Stimulated activated CD4-positive, alpha-beta T cell treated with anti-CD3 and anti-CD28 coated beads, Interleukin-12 subunit alpha, Interleukin-12 subunit beta, amount 100 ng/mL, for 48 hours (primary cell): ENCODE measurements around the gene PUM2.

Experiments
- DNase-seq, 3 donors: peaks; one replicate each; pipeline ENCODE4 v3.0.0-alpha.2; 2020; ENCODE audit warnings: low read depth in 2 of 3, low spot score in 1 of 3

PUM2 gene

DNA sequence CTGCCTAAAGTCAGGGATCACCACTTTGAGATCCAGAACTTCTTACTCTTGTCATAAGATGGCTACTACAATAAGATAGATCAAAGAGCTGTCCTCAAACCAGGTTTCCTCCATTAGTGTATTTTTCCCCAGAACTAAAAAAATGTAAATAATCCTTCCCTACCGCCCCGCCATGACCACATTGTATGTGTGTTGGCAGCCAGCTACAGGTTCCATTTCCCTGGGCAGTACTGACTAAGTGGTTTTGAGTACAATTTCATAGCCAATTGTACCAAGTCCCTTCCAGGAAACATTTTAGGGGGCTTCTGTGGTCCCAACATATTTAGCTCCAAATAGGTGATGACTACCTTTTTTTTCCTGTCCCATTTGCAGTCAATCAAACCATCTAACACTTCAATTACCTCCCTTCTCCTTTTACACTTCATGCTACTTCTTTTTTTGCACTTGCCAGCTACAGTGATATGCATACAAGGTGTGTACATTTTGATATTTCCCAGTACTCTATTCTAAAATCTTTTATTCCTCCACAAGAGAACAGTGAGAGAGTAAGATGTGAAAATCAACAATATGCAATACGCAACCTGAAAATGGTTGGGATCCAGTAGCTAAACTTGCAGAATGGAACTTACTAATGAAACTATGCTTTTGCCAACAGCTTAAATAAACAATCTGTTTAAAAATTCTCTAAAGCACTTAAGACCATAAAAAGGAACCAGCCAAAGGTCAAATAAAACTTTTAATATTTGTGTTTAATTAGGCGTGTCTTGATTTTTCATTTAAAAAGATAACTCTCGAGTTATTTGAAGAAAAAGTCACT, 3.9 kb downstream of the PUM2 start:
- no peak for DNase-seq

DNA sequence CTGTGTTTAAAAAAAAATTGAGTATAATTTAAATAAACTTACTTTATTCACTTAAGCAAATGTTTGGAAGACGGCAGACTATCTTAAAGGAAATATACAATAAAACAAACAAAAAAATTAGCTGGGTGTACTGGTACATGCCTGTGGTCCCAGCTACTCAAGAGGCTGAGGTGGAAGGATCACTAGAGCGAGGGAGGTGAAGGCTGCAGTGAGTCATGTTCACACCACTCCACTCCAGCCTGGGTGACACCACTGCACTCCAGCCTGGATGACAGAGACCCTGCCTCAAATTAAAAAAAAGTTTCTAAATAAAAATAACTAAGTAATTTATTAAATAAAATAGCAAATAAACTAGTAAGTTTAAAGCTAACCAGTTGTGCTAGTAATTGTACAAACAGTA, 7.5 kb downstream of the PUM2 start:
- DNase-seq: no peak

DNA sequence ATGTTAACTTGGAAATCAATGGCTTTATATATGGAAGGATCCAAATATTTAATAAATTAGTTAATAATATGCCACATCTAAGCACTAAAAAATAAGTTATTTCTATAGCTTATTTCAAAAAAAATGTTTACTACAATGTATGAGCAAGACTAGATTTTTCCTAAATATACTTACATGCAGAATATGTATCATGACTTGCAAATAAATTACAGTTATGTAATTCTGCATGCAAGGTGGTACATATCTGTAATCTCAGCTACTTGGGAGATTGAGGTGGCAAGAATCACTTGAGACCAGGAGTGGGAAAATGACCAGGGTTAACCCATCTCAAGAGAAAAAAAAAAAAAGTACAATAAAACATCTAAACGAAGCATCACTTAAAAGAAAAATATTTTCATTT, 11.6 kb downstream of the PUM2 start:
- no peak for DNase-seq

DNA sequence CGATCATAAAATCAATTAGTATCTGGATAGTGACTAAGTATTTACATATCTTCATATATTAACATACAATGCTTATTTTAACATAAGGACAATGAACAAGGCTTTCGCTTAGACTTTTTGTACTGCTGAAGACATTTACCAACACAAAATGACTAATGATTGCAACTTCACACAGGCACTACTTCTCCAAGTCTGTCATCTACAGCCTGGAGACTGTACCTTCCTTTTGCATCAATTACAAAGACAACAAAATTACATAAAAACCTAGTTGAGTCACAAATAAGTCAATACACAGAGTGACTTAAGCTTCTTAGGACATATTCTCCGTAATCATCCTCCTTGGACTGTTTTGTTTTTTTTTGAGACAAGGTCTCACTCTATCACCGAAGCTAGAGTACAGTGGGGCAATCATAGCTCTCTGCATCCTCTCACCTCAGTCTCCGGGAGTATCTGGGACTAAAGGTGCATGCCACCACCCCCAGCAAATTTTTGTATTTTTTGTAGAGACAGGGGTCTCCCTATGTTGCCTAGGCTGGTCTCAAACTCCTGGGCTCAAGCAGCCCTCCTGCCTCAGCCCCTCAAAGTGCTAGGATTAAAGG, 15.9 kb downstream of the PUM2 start:
- DNase-seq: no peak

DNA sequence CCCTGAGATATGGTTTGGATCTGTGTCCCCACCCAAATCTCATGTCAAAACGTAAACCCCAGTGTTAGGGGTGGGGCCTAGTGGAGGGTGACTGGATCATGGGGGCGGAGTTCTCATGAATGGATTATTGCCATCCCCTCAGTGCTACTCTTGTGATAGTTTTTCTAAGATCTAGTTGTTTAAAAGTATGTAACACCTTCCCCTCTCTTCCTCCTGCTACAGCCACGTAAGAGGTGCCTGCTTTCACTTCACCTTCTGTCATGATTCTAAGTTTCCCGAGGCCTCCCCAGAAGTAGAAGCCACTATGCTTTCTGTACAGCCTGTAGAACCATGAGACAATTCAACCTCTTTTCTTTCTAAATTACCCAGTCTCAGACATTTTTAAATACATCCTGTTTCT, 16.9 kb downstream of the PUM2 start:
- no peak for DNase-seq

DNA sequence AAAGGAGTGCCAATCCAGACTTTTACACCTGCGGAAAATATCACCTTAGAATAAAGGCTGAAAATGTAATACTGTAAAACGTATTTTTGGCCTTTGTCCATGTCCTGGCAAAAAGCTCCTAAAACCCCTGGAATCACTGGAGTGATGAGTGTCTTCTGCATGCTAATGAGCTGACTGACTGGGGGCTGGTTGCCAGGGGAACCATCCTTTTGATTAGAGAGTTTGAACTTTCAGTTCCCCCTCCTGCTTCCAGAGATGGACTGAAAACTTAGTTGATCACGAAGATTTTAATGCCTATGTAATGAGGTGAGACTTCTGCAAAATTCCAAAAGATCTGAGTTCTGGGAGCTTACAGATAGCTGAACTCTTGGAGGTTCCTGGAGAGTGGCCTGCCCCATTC, 20.5 kb downstream of the PUM2 start:
- no peak for DNase-seq

DNA sequence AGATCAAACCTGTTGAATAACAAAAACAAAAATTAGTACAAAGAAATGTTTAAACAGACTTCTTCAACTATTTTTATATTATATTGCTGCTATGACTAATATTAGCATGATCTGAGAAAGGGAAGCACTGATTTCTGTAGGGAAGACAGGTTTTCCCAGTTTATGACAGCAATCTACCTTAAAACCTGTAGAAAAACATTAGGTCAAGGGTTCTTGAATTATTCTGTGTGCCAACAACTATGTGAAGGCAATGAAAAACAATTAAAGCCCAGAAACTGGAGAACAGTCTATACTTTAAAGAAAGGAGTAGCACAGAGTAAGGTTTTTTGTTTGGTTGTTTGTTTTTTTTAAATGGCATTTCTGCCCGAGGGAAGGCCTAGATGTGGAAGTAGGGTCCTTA, 23.3 kb downstream of the PUM2 start:
- DNase-seq: no peak

DNA sequence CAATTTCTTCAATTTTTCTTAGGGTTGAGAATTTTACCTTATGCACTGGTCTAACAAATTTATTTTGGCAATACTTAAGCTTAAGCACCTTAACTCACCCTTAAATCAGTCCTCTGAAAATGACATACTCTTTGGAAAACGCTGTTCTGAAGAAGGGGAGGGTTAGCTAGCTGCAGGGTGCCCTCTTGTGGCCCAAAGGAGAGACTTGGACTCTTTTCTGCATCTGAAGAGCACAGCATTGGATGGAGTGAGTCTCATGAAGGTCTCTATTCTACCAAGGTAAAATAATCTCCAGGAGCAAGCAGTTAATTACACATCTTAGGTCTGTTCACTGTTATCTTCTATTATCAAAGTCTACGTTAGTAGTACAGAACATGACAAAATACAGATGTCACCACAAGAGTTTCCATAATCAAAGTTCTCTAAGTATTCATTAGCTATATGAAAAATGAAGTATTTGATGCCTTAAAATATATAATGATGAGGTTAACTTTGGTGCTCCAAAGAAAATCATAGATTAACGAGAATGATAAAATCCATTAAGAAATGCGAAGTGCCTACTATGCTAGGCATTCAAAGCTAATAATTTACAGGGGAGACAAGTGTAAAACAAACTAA, 24.4 kb downstream of the PUM2 start:
- peak in 2 of 3 donors; percentile 15 to 35 for DNase-seq

DNA sequence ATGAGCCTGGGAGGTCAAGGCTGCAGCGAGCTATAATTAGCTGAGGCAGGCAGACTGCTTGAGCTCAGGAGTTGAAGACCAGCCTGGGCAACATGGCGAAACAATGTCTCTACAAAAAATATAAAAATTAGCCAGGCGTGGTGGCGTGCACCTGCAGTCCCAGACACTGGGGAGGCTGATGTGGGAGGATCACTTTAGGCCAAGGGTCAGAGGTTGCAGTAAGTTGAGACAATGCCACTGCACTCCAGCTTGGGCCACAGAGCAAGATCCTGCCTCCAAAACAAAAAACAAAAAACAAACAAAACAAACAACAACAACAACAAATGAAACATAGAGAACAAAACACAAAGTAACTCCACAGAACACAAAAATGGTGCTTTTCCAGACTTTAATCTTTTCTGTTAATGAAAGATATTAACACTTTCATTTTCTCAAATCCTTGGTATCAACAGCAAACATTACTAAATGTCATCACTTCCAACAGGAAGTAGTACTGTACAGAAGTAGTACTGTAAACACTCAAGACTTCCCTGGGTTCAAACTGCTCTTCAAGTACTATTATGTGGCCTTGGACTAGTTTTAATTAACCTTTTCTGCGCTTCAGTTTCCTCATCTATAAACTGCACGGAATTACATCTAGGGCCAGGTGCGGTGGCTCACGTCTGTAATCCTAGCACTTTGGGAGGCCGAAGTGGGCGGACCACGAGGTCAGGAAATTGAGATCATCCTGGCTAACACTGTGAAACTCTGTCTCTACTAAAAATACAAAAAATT, 27.9 kb downstream of the PUM2 start:
- no peak for DNase-seq

DNA sequence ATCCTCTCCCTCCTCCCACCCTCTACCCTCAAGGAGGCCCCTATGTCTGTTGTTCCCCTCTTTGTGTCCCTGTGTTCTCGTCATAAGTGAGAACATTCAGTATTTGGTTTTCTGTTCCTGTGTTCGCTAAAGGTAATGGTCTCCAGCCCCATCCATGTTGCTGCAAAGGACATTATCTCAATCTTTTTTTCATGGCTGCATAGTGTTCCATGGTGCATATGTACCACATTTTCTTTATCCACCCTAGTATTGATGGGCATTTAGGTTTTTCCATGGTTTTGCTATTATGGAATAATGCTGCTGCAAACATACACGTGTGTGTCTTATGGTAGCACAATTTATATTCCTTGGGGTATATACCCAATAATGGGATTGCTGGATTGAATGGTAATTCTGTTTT, 33.0 kb downstream of the PUM2 start:
- no peak for DNase-seq

DNA sequence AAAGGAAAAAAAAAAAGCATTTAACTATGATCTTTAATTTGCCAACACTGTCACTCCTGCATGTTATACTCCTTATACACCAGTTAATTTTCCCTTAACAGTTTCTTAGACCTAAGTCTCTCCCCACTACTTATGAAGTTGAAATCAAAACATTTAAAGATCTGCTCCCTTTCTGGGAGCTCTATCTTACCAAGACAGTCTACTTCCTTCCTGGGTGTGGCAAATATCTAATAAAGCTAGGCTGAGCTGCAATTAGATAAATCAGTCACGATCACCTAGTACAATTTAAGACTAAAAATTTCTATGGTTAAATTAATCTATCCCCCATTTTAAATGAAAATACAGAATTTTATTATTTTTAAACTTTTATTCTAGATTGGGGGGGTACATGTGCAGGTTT, 33.4 kb downstream of the PUM2 start:
- no peak for DNase-seq

DNA sequence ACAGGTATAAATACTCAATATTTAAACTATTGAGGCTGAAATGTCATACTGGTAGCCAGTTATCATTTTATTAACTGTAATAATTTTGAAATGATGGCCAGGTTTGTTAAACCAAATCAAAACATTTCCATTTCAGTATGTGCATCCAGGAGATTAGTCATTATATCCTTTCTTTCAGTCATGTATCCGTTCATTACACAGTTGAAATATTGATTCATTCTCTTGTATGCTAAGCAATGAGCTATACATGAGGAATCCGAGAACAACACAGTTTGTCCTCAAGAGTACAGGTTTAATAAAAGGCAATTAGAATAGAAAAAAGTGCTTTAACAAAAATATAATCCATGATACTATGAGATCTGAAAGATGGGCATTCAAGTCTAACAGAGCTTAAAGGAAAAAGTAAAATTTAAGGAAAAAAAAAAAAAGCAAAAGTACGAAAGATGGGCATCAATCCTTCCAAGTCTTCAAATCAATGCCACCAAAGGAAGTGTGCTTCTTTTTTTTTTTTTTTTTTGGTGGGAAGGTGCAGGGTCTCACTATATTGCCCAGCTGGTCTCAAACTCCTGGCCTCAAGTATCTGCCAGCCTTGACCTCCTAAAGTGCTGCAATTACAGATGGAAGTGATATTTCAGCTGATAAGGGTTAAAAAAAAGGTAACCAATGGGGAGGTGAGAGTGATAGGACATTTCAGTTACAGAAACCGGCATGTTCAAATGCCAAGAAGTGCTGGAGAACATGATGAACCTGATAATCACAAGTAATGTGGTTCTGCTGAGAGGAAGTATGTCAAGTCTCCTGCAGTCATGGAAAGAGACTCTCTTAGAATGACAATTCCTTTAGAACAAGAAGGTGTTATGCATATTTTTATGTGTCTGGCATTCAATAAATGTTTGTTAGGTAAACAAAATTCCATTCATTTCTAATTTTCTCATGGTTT, 35.8 kb downstream of the PUM2 start:
- no peak for DNase-seq

DNA sequence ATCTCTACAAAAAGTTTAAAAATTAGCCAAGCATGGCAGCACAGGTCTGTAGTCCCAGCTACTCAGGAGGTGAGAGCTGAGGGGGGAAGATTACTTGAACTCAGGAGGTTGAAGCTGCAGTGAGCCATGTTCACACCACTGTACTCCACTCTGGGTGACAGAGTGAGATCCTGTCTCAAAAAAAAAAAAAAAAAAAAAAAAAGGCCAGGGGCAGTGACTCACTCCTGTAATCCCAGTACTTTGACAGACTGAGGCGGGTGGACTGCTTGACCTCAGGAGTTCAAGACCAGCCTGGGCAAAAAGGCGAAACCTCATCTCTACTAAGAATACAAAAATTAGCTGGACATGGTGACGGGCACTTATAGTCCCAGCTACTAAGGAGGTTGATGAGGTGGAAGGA, 37.0 kb downstream of the PUM2 start:
- no peak for DNase-seq

DNA sequence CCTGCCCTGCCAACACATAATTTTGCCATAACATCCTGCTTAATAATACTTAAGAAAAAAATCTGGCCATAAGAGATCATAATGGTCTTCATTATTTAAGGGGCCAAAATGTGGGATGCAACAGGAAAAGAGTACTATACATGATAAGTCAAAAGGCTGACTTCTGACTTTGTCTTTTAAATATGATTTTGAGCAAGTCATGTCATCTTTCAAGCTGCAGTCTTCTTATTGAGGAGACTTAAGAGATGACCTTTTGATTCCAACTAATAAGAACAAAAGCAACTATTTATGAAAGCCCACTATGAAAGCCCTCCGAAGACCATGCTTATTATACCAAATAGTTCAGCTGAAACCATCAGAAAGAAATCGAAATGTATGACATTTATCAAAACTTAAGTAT, 41.6 kb downstream of the PUM2 start:
- no peak for DNase-seq

DNA sequence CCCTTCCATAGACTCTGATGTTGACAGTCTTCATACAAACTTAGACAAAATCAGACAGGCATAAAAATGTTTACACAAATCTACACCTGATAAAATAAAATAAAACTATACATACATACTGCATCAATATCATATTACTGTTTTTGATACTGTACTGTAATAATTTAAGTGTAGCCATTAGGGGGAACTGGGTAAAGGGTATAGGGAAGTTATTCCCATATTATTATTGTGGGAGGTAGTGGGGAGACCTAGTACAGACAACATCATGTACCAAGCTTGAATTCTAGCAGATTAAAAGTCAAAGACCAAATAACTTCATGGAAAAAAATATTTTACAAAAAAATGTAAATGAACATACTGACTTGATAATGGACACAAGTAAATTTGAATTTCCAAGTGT, 43.3 kb downstream of the PUM2 start:
- DNase-seq: no peak

DNA sequence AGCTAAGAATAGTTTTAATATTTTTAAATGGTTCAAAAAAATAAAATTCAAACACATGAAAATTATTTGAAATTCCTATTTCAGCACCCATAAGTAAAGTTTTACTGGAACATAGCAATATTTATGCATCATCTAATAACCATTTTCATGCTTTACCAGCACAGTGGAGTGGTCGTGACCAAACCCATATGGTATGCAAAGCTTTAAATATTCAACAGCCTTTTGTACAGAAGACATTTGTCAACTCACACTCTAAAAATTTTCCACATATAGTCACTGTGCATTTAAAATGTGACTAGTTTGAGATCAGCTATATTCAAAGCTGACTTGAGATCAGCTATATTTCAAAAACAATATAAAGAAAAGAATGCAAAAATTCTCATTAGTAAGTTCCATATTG, 46.2 kb downstream of the PUM2 start:
- DNase-seq: no peak

DNA sequence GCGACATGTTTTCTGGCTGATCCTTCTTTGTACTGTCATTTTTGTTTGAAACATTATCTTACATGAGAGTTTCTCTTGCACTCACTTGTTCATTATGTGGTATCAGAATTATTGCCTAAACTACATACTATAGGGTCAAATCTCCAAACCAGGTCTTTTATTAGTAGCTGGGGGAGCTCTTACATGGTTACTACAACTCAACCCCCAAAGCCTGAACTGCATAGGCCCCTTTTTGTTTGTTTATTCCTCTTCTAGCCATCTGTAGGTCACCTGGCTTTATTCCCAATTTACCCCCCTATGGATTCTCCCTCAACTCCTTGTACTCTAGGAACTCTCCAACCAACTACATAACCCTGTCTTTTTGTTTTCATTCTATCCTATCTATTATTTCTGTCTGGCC, 46.7 kb downstream of the PUM2 start:
- no peak for DNase-seq

DNA sequence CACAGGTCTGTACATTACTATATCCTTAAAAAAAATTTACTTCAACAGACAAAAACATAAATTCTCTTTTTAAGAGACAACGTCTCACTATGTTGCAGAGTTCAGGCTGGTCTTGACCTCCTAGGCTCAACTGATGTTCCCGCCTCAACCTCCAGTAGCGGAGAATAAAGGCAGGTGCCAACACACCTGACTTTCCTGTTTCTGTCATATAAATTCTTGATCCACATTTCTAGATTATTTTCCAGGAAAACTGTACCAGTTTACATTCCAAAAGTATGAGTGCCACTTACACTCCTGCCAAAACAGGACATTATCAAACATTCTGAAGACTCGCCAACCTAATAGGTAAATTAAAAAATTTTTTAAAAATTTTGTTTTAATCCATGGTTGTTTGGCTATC, 48.6 kb downstream of the PUM2 start:
- no peak for DNase-seq

DNA sequence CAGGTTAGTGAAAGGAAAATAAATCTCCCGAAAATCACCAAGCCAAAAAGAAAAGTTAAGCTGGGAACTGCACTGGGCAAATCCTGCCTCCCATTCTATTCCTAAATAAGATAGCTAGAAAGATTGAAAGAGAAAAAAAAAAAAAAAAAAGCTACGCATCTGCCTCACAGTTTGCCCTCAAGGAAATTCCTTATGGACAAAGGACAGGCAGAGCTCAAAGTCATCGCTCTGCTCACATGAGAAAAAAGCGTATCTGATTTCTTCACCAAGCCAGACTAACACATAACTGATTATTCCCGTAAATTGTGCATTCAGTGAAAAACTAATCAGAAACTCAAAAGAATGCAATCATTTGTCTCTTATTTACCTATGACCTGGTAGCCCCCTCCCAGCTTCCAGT, 50.0 kb downstream of the PUM2 start:
- DNase-seq: no peak

DNA sequence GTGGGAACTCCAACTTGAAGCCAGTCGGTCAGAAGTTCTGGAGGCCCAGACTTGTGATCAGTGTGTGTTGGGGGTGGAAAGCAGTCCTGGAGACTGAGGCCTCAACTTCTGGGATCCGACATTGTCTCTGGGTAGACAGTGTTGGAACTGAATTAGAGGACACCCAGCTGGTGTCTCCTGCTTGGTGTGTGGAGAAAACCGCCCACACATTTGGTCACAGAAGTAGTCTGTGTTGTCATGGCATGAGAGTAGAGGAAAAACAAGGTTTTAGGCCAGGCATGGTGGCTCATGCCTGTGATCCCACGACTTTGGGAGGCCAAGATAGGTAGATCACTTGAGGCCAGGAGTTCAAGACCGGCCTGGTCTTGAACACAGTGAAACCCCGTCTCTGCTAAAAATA, 51.5 kb downstream of the PUM2 start:
- no peak for DNase-seq

DNA sequence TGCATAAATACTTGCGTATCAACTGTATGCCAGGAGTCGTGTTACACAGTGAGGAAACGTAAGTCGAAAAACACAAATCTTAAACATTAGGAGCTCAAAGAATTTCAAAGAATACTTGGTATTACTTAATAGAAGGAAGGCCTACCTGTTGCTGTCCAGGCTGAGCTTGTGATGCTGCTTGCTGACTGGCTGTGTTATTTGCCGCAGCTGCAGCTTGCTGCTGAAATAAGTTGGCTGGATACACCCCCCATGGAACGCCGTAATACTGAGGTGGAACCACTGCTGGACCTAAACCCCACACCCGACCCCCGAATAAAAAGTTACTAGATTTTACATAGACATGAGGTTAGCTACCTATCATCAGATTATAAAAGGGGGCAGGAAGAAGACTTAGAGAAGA, 56.4 kb downstream of the PUM2 start:
- DNase-seq: no peak
